Lower leg skin (tissue), 4 donors: Measurements from ENCODE around the gene HAVCR1. TPM values are rescaled to one million over a fixed set of nuclear protein-coding genes. Genes with fewer than 3 reads are reported as not detected.

Source experiments
- DNase-seq, 2 donors: peaks; one replicate each; pipeline ENCODE4 v3.0.0-alpha.2; 2019; ENCODE audit warnings: low spot score in 2 of 2
- H3K4me3 ChIP-seq: fragments of 200-600 bp; sonication (generic); 2 replicates; pipeline ENCODE4 v1.5.1; 2017; ENCODE audit warnings: mild to moderate bottlenecking, low read depth; ENCODE audit not compliant: poor library complexity, severe bottlenecking
- POLR2A ChIP-seq, 2 donors: fragments of 450-650 bp; IDR thresholded peaks; one replicate each; pipeline ENCODE4 v1.6.1; 2016 to 2017; ENCODE audit warnings: antibody characterized with exemption in 2 of 2, mild to moderate bottlenecking in 1 of 2, moderate library complexity in 1 of 2
- WGBS, 2 donors: methylation state at CpG; one replicate each; pipeline ENCODE4 v1.1.5; 2018; 5-methylcytosine and 5-hydroxymethylcytosine counted together
- intact Hi-C: fragments of 100-400 bp; cut with DNase I; formaldehyde crosslinking; loops from one replicate; pipeline ENCODE4 v1.15.0; 2023; ENCODE audit warnings: low total_unique reads
- total RNA-seq, 4 donors: library from RNA; depleted of rRNA; stranded (reverse); fragments of >200 nt; gene quantifications; one replicate each; pipeline ENCODE4 v1.1.0, GENCODE V29; 2016
- TF ChIP-seq, protein P1 (sequence below), 3 donors: fragments of 450-650 bp; IDR thresholded peaks; one replicate each; pipeline ENCODE4 v1.5.1; 2016; ENCODE audit warnings: antibody characterized with exemption in 3 of 3, mild to moderate bottlenecking in 3 of 3, moderate library complexity in 2 of 3

HAVCR1 gene
- total RNA-seq, 4 donors from 2014 or later: not detected

GRCh38 chr5:157085930-157086329 lies 27.0 kb upstream of the HAVCR1 start:
- WGBS, 2 donors: 64 to 86% methylated on average over 4 of the region's 4 CpGs
- TF ChIP-seq POLR2A (IDR thresholded peaks at IDR 0.05): no peak
- TF ChIP-seq, protein P1, sequence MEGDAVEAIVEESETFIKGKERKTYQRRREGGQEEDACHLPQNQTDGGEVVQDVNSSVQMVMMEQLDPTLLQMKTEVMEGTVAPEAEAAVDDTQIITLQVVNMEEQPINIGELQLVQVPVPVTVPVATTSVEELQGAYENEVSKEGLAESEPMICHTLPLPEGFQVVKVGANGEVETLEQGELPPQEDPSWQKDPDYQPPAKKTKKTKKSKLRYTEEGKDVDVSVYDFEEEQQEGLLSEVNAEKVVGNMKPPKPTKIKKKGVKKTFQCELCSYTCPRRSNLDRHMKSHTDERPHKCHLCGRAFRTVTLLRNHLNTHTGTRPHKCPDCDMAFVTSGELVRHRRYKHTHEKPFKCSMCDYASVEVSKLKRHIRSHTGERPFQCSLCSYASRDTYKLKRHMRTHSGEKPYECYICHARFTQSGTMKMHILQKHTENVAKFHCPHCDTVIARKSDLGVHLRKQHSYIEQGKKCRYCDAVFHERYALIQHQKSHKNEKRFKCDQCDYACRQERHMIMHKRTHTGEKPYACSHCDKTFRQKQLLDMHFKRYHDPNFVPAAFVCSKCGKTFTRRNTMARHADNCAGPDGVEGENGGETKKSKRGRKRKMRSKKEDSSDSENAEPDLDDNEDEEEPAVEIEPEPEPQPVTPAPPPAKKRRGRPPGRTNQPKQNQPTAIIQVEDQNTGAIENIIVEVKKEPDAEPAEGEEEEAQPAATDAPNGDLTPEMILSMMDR (IDR thresholded peaks at IDR 0.05): no peak
- intact Hi-C loops: no loop called here

DNA sequence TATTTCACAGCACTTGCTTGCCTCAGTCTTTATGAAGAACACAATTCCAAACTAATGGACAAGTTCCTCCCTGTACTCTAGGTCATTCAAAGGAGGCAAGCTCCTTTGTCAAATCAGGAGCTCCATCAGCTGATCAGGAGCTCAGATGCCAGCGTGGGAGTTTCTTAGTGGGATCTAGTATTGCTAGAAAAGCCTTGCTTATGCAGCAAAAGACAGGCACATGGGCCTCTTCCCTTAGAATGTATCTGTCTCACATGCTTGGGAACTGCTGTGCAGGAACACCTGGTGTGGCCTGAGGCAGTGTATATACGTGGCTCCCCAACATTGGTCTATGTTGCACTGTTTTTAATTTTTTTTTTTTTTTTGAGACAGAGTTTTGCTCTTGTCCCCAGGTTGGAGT lies 21.4 kb upstream of the HAVCR1 start:
- WGBS, 2 donors: 16 to 37% methylated on average over 2 of the region's 2 CpGs
- intact Hi-C loops: no loop called here
- H3K4me3 ChIP-seq: no peak overlapping the region

More at GRCh38 chr5:157085930-157086329, 27.0 kb upstream of the HAVCR1 start:
- DNase-seq: peak in 1 of 2 donors; percentile 28
- no peak overlapping the region for H3K4me3 ChIP-seq

GRCh38 chr5:157076558-157076957 lies 17.6 kb upstream of the HAVCR1 start:
- intact Hi-C loops: no loop called here
- TF ChIP-seq, protein P1 (IDR thresholded peaks at IDR 0.05): no peak
- no peak for TF ChIP-seq POLR2A (IDR thresholded peaks at IDR 0.05)
- 44 to 57% methylated on average over 4 of the region's 4 CpGs for WGBS, 2 donors

More for the DNA sequence above, 21.4 kb upstream of the HAVCR1 start:
- no peak for DNase-seq
- TF ChIP-seq, protein P1 (IDR thresholded peaks at IDR 0.05): no peak
- no peak for TF ChIP-seq POLR2A (IDR thresholded peaks at IDR 0.05)

GRCh38 chr5:157072508-157072907 lies 13.6 kb upstream of the HAVCR1 start:
- H3K4me3 ChIP-seq: no peak overlapping the region
- WGBS, 2 donors: 32 to 52% methylated on average over 3 of the region's 3 CpGs
- TF ChIP-seq POLR2A (IDR thresholded peaks at IDR 0.05): no peak
- TF ChIP-seq, protein P1 (IDR thresholded peaks at IDR 0.05): no peak
- intact Hi-C loops: no loop called here
- DNase-seq: peak in 1 of 2 donors; percentile 40

More at GRCh38 chr5:157076558-157076957, 17.6 kb upstream of the HAVCR1 start:
- peak in 1 of 2 donors; percentile 29 for DNase-seq
- no peak overlapping the region for H3K4me3 ChIP-seq

- no peak overlapping the region for H3K4me3 ChIP-seq
- no peak for DNase-seq
- intact Hi-C loops: loop anchor here (10.0 kb wide), 1 partner anchor 1305 kb away; no protein-coding TSS in a partner anchor
- 92% methylated on average over 3 of the region's 3 CpGs for WGBS, 2 donors
- no peak for TF ChIP-seq POLR2A (IDR thresholded peaks at IDR 0.05)
- TF ChIP-seq, protein P1 (IDR thresholded peaks at IDR 0.05): no peak
Observed at GRCh38 chr5:157069949-157070348, 11.0 kb upstream of the HAVCR1 start.

GRCh38 chr5:157068785-157069184 lies 9.9 kb upstream of the HAVCR1 start:
- DNase-seq: no peak
- intact Hi-C loops: loop anchor here (10.0 kb wide), 1 partner anchor 1306 kb away; no protein-coding TSS in a partner anchor
- H3K4me3 ChIP-seq: no peak overlapping the region
- 92% methylated on average over 5 of the region's 5 CpGs for WGBS, 2 donors
- TF ChIP-seq, protein P1 (IDR thresholded peaks at IDR 0.05): no peak
- TF ChIP-seq POLR2A (IDR thresholded peaks at IDR 0.05): no peak
